ENCODE data around the gene ZSCAN16. TPM values are rescaled to one million over a fixed set of nuclear protein-coding genes. Genes with fewer than 3 reads are reported as not detected.

ZSCAN16 gene
- total and polyA plus RNA-seq, 10 of the 15 experiments (the other 5 are each of a cell fraction or from before 2014, with no cell fraction given), result 4.6 to 13.8 (median 10.3) TPM

DNA sequence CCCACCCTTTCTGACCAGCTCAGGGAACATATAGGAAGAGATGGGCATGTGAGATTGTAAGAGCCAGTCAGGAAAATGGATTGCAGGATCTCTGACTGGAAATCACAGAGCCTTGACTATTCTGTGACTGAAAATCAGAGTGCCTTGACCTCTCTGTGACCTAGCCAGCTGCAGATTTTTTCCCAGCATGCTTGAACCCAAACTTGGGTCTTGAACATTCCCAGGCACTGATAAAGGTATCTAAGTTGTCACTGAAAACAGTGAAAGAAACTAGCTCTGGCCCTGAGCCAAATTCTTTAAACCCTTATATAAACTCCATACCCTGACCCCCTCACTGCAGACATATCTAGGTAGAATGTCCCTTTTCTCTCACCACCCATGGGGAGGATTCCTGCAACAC is 46.4 kb upstream of the ZSCAN16 start (continued):
- TF ChIP-seq, protein P1, sequence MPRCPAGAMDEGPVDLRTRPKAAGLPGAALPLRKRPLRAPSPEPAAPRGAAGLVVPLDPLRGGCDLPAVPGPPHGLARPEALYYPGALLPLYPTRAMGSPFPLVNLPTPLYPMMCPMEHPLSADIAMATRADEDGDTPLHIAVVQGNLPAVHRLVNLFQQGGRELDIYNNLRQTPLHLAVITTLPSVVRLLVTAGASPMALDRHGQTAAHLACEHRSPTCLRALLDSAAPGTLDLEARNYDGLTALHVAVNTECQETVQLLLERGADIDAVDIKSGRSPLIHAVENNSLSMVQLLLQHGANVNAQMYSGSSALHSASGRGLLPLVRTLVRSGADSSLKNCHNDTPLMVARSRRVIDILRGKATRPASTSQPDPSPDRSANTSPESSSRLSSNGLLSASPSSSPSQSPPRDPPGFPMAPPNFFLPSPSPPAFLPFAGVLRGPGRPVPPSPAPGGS (IDR thresholded peaks at IDR 0.05; ENCODE audit: borderline replicate concordance, insufficient read depth, low read depth, low read length, poor library complexity, severe bottlenecking), result no peak
- TF ChIP-seq MYC (IDR thresholded peaks at IDR 0.05; ENCODE audit: insufficient read depth, insufficient read length, insufficient replicate concordance, low read length, severe bottlenecking), result no peak
- no peak for TF ChIP-seq WRNIP1 (IDR thresholded peaks at IDR 0.05; ENCODE audit: borderline replicate concordance, low read depth, low read length)
- no peak for TF ChIP-seq RAD51 (IDR thresholded peaks at IDR 0.05)
- TF ChIP-seq STAT1 (conservative IDR thresholded peaks at IDR 0.05), result no peak
- TF ChIP-seq ZSCAN29 (IDR thresholded peaks at IDR 0.05), result no peak
- no peak for TF ChIP-seq BHLHE40 (IDR thresholded peaks at IDR 0.05; ENCODE audit: borderline replicate concordance in 1 of 2, low read depth in 2 of 2, low read length in 1 of 2)
- TF ChIP-seq, protein P2, sequence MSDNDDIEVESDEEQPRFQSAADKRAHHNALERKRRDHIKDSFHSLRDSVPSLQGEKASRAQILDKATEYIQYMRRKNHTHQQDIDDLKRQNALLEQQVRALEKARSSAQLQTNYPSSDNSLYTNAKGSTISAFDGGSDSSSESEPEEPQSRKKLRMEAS (IDR thresholded peaks at IDR 0.05; ENCODE audit: low read depth, low read length), result no peak
- no peak for TF ChIP-seq EED (IDR thresholded peaks at IDR 0.05; ENCODE audit: low read depth)
- TF ChIP-seq LARP7 (IDR thresholded peaks at IDR 0.05), result no peak
- TF ChIP-seq POLR2A (IDR thresholded peaks at IDR 0.05; ENCODE audit: low read depth, low read length), result no peak

DNA sequence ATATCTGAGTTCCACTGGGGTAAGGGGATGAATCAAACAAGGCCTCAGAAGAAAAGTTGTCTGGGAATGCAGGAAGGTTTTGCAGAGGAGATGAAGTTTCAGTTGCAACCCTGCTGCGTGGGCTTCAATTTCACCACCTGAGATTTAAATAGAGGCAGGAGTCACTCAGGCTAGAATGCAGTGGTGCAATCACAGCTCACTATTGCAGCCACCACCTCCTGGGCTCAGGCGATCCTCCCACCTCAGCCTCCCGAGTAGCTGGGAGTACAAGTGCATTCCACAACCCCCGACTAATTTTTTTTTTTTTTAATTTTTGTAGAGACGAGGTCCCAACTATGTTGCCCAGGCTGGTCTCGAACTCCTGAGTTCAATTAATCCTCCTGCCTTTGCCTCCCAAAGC is 45.6 kb upstream of the ZSCAN16 start:
- H2AFZ ChIP-seq (ENCODE audit: control insufficient read depth, low read depth, low read length), result no peak overlapping the region
- ChIA-PET SMC1A (ENCODE audit: uncharacterized antibody, unreplicated experiment) (interaction anchor here (0.6 kb wide), 1 partner anchor 43 kb away, joined by 3 read pairs; no protein-coding TSS in a partner anchor), CTCF (no interaction called here), RAD21 (ENCODE audit: unreplicated experiment) (no interaction called here), POLR2A (interaction anchor here (0.7 kb wide), 1 partner anchor 10 kb away, joined by 3 read pairs; no protein-coding TSS in a partner anchor)
- H3K27ac ChIP-seq (ENCODE audit: control insufficient read depth, insufficient read depth), result no peak overlapping the region
- BruUV-seq (replicated peaks), result no TSS peak
- ATAC-seq (no peak), DNase-seq (ENCODE audit: low read depth, low spot score) (no peak), FAIRE-seq (no peak)
- in situ Hi-C loops (cut with MboI), result loop anchor here (25.0 kb wide), 1 partner anchor 1417 kb away; the partner anchor contains the start of gene ZNF322
- H3K9ac ChIP-seq (ENCODE audit: control insufficient read depth, insufficient read depth, low read length), result no peak overlapping the region
- H3K79me2 ChIP-seq (ENCODE audit: control insufficient read depth, insufficient read depth, low read length), result peaks cover 2% of the 10 kb centered on the region
- H3K9me3 ChIP-seq (replicated peaks; ENCODE audit: control insufficient read depth, insufficient read depth, low read length), result no peaks in the 10 kb centered on the region; the same call in 2 of the 3 replicates
- no peak for TF ChIP-seq TAF1 (IDR thresholded peaks at IDR 0.05; ENCODE audit: borderline replicate concordance, low read depth, low read length)
- no peak for TF ChIP-seq GATAD2B (conservative IDR thresholded peaks at IDR 0.05; ENCODE audit: low read depth)
- no peak for TF ChIP-seq TCF12 (IDR thresholded peaks at IDR 0.05; ENCODE audit: low read depth, low read length)
- TF ChIP-seq, protein P3, sequence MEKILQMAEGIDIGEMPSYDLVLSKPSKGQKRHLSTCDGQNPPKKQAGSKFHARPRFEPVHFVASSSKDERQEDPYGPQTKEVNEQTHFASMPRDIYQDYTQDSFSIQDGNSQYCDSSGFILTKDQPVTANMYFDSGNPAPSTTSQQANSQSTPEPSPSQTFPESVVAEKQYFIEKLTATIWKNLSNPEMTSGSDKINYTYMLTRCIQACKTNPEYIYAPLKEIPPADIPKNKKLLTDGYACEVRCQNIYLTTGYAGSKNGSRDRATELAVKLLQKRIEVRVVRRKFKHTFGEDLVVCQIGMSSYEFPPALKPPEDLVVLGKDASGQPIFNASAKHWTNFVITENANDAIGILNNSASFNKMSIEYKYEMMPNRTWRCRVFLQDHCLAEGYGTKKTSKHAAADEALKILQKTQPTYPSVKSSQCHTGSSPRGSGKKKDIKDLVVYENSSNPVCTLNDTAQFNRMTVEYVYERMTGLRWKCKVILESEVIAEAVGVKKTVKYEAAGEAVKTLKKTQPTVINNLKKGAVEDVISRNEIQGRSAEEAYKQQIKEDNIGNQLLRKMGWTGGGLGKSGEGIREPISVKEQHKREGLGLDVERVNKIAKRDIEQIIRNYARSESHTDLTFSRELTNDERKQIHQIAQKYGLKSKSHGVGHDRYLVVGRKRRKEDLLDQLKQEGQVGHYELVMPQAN (conservative IDR thresholded peaks at IDR 0.05), result no peak
- H3K4me3 ChIP-seq, result no peak overlapping the region
- H3K4me1 ChIP-seq (ENCODE audit: control insufficient read depth, insufficient read depth, low read length), result peaks cover 6% of the 10 kb centered on the region
- H3K36me3 ChIP-seq (ENCODE audit: control insufficient read depth in 2 of 2, insufficient read depth in 2 of 2, low read length in 1 of 2), result no peaks in the 10 kb centered on the region
- H3K4me2 ChIP-seq (ENCODE audit: control insufficient read depth, insufficient read depth), result no peak overlapping the region
- 64% methylated on average over 6 of the region's 6 CpGs for WGBS (ENCODE audit: insufficient coverage, insufficient replicate concordance, low lambda C conversion rate, missing lambda C conversion rate)
- no peaks in the 10 kb centered on the region for H4K20me1 ChIP-seq (ENCODE audit: control insufficient read depth, insufficient read depth)
- intact Hi-C loops (cut with micrococcal nuclease; ENCODE audit: unreplicated experiment), result no loop called here
- no peaks in the 10 kb centered on the region for H3K27me3 ChIP-seq (replicated peaks in 1 of 2; ENCODE audit: control insufficient read depth in 2 of 2, insufficient read depth in 2 of 2, low read length in 1 of 2)

Data from GM12878 (cell line).